Omental fat pad (tissue), 4 donors: ENCODE data around the gene ERC2. TPM values are rescaled to one million over a fixed set of nuclear protein-coding genes. Genes with fewer than 3 reads are reported as not detected.

Experiments
- ATAC-seq: fragments of 150-250 bp; one replicate; pipeline ENCODE4 v1.9.1; 2016; ENCODE audit warnings: mild to moderate bottlenecking, moderate library complexity; ENCODE audit not compliant: low FRiP score
- DNase-seq: peaks from one replicate; pipeline ENCODE4 v3.0.0-alpha.2; 2019; ENCODE audit warnings: low spot score
- CTCF ChIP-seq, 3 donors: fragments of 450-650 bp; IDR thresholded peaks; one replicate each; pipeline ENCODE4 v1.5.1; 2016 to 2017; ENCODE audit warnings: antibody characterized with exemption in 3 of 3, mild to moderate bottlenecking in 3 of 3, moderate library complexity in 2 of 3
- total RNA-seq, 4 donors: library from RNA; depleted of rRNA; stranded (reverse); fragments of >200 nt; gene quantifications; one replicate each; pipeline ENCODE4 v1.1.0, GENCODE V29; 2016

Gene ERC2
- total RNA-seq, 4 donors from 2014 or later = 0.75 to 4.2 (median 2.3) TPM; not detected in 1

- ATAC-seq = no peak
- TF ChIP-seq CTCF (IDR thresholded peaks at IDR 0.05) = no peak
Measured at GRCh38 chr3:55725681-55726500, 742.4 kb downstream of the ERC2 start.

GRCh38 chr3:55724821-55725220, 743.4 kb downstream of the ERC2 start:
- no peak for ATAC-seq

More at GRCh38 chr3:55725681-55726500, 742.4 kb downstream of the ERC2 start:
- no peak for DNase-seq

GRCh38 chr3:55724407-55724784, 743.9 kb downstream of the ERC2 start:
- ATAC-seq = no peak
- no peak for DNase-seq
- no peak for TF ChIP-seq CTCF (IDR thresholded peaks at IDR 0.05)

More at GRCh38 chr3:55724821-55725220, 743.4 kb downstream of the ERC2 start:
- no peak for DNase-seq
- no peak for TF ChIP-seq CTCF (IDR thresholded peaks at IDR 0.05)

- ATAC-seq = no peak
- TF ChIP-seq CTCF (IDR thresholded peaks at IDR 0.05) = no peak
- no peak for DNase-seq
Measured at GRCh38 chr3:55723653-55724406, 744.4 kb downstream of the ERC2 start.

- no peak for TF ChIP-seq CTCF (IDR thresholded peaks at IDR 0.05)
- ATAC-seq (no peak), DNase-seq (no peak)
Measured at GRCh38 chr3:55721716-55722484, 746.4 kb downstream of the ERC2 start.

- DNase-seq (no peak), ATAC-seq (no peak)
- no peak for TF ChIP-seq CTCF (IDR thresholded peaks at IDR 0.05)
Measured at GRCh38 chr3:55720614-55721013, 747.7 kb downstream of the ERC2 start.
